Effector memory CD4-positive, alpha-beta T cell (primary cell): ENCODE results near the gene SGCB.

Experiments used
- DNase-seq, 3 donors: peaks; one replicate each; pipeline ENCODE4 v3.0.0-alpha.2; 2020
- H3K27ac ChIP-seq: 2 replicates; pipeline ENCODE4 v1.7.0; 2013; ENCODE audit warnings: mild to moderate bottlenecking, low read length, moderate library complexity; ENCODE audit not compliant: insufficient read depth, poor library complexity, severe bottlenecking
- H3K27me3 ChIP-seq: replicated peaks from 2 replicates; pipeline ENCODE4 v1.7.0; 2013; ENCODE audit warnings: mild to moderate bottlenecking, low read length; ENCODE audit not compliant: insufficient read depth, control insufficient read depth, poor library complexity, severe bottlenecking
- H3K36me3 ChIP-seq: 2 replicates; pipeline ENCODE4 v1.7.0; 2013; ENCODE audit warnings: mild to moderate bottlenecking, low read length, moderate library complexity; ENCODE audit not compliant: control insufficient read depth, insufficient read depth
- H3K4me1 ChIP-seq: 2 replicates; pipeline ENCODE4 v1.7.0; 2013; ENCODE audit warnings: low read length, mild to moderate bottlenecking; ENCODE audit not compliant: control insufficient read depth, insufficient read depth, poor library complexity, severe bottlenecking
- H3K4me3 ChIP-seq: 2 replicates; pipeline ENCODE4 v1.7.0; 2013; ENCODE audit warnings: low read length, low read depth, mild to moderate bottlenecking; ENCODE audit not compliant: insufficient read depth, poor library complexity, severe bottlenecking
- H3K9me3 ChIP-seq: 2 replicates; pipeline ENCODE4 v1.7.0; 2013; ENCODE audit warnings: mild to moderate bottlenecking, low read length, moderate library complexity; ENCODE audit not compliant: control insufficient read depth

SGCB gene

GRCh38 chr4:52004414-52004813 lies 33.7 kb downstream of the SGCB start:
- no peak overlapping the region for H3K27ac ChIP-seq
- H3K4me1 ChIP-seq, result no peaks in the 10 kb centered on the region
- H3K4me3 ChIP-seq, result no peak overlapping the region
- DNase-seq, result no peak
- no peaks in the 10 kb centered on the region for H3K9me3 ChIP-seq
- no peaks in the 10 kb centered on the region for H3K36me3 ChIP-seq
- H3K27me3 ChIP-seq, result no peaks in the 10 kb centered on the region

GRCh38 chr4:52001616-52002015 lies 36.5 kb downstream of the SGCB start:
- Histone ChIP-seq H3K27me3 (no peaks in the 10 kb centered on the region), H3K4me1 (no peaks in the 10 kb centered on the region), H3K27ac (no peak overlapping the region), H3K4me3 (no peak overlapping the region), H3K36me3 (no peaks in the 10 kb centered on the region), H3K9me3 (no peaks in the 10 kb centered on the region)
- DNase-seq, result no peak

- H3K27me3 ChIP-seq, result no peaks in the 10 kb centered on the region
- H3K36me3 ChIP-seq, result no peaks in the 10 kb centered on the region
- H3K4me1 ChIP-seq, result no peaks in the 10 kb centered on the region
These were observed 38.8 kb downstream of the SGCB start for GRCh38 chr4:51999250-51999649.

DNA sequence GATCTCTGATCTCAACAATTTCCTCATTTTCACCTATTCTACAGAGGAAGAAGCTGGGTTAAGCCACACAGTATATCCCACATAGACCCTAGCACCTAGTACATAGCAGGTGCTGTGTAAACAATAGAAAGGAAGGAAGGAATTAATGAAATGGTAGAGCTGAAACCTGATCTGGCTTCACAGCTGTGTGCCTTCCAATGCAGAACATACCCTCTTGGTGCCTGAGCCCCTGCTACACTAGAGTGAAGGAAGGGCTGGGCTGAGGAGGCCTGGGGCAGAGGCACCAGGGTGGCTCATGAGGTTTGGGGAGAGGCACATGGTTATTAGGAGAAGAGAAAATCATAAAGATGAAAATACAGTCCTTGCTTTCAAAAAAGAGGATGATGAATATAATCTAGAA lies 39.3 kb downstream of the SGCB start:
- H3K27ac ChIP-seq, result no peak overlapping the region

More at GRCh38 chr4:51999250-51999649, 38.8 kb downstream of the SGCB start:
- no peak overlapping the region for H3K27ac ChIP-seq
- DNase-seq, result no peak
- H3K4me3 ChIP-seq, result no peak overlapping the region
- H3K9me3 ChIP-seq, result no peaks in the 10 kb centered on the region

GRCh38 chr4:51997647-51998046 lies 40.5 kb downstream of the SGCB start:
- DNase-seq, result no peak
- H3K27ac ChIP-seq, result no peak overlapping the region
- no peaks in the 10 kb centered on the region for H3K27me3 ChIP-seq
- no peaks in the 10 kb centered on the region for H3K9me3 ChIP-seq
- H3K4me1 ChIP-seq, result no peaks in the 10 kb centered on the region
- H3K4me3 ChIP-seq, result no peak overlapping the region
- H3K36me3 ChIP-seq, result no peaks in the 10 kb centered on the region

More for the DNA sequence above, 39.3 kb downstream of the SGCB start:
- Histone ChIP-seq H3K36me3 (no peaks in the 10 kb centered on the region), H3K27me3 (no peaks in the 10 kb centered on the region), H3K4me3 (no peak overlapping the region), H3K4me1 (no peaks in the 10 kb centered on the region), H3K9me3 (no peaks in the 10 kb centered on the region)
- DNase-seq, result no peak

- Histone ChIP-seq H3K9me3 (no peaks in the 10 kb centered on the region), H3K27ac (no peak overlapping the region), H3K4me3 (no peak overlapping the region), H3K36me3 (no peaks in the 10 kb centered on the region), H3K4me1 (no peaks in the 10 kb centered on the region), H3K27me3 (no peaks in the 10 kb centered on the region)
- DNase-seq, result no peak
These were observed 42.4 kb downstream of the SGCB start for GRCh38 chr4:51995647-51996220.
